Mucosa of stomach (tissue), 1 donor: ENCODE measurements around the gene LSM6.

ENCODE experiments used
- H3K27me3 ChIP-seq: one replicate; pipeline ENCODE4 v1.7.0; 2013; ENCODE audit warnings: mild to moderate bottlenecking, low read length; ENCODE audit not compliant: control insufficient read depth, insufficient read depth
- H3K36me3 ChIP-seq: one replicate; pipeline ENCODE4 v1.7.0; 2013; ENCODE audit warnings: low read length; ENCODE audit not compliant: control insufficient read depth, insufficient read depth
- H3K4me1 ChIP-seq: one replicate; pipeline ENCODE4 v1.7.0; 2013; ENCODE audit warnings: mild to moderate bottlenecking, low read length; ENCODE audit not compliant: control insufficient read depth, insufficient read depth
- H3K4me3 ChIP-seq: one replicate; pipeline ENCODE4 v1.7.0; 2013; ENCODE audit warnings: low read length
- H3K9ac ChIP-seq: one replicate; pipeline ENCODE4 v1.7.0; 2013; ENCODE audit warnings: mild to moderate bottlenecking, low read length, moderate library complexity
- H3K9me3 ChIP-seq: one replicate; pipeline ENCODE4 v1.7.0; 2013; ENCODE audit warnings: mild to moderate bottlenecking, low read length, moderate library complexity; ENCODE audit not compliant: control insufficient read depth
- donor health status: Pancreatic carcinoma.

The LSM6 gene

DNA sequence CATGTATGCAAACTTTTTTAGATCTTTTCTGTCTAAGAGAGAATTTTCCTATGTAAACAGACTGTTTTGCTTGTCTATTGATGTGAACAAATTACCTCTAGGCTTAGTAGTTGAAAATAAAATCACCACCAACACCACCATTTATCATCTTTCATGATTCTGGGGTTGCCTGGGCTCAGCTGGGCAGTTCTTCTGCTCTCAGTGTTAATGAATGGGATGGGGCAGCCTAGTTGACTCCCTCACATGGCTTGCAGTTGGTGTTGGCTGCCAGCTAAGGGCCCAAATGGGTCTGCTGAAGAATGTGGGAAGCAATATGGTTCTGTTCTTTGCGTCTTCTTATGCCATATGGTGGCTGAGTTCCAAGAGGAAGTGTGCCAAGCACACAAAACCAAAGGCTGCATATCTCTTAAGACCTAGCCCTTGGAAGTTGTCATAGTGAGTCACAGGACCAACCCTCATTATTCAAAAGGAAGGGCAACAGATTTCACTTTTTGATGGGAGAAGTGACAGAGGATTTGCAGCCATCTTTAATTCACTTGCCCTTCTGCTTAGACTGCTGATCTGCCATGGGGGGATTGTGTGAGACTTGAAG lies 56.7 kb downstream of the LSM6 start:
- peaks cover 14% of the 10 kb centered on the region for H3K4me1 ChIP-seq
- H3K9me3 ChIP-seq: no peaks in the 10 kb centered on the region
- H3K9ac ChIP-seq: no peak overlapping the region
- no peaks in the 10 kb centered on the region for H3K36me3 ChIP-seq
- no peaks in the 10 kb centered on the region for H3K27me3 ChIP-seq
- no peak overlapping the region for H3K4me3 ChIP-seq

DNA sequence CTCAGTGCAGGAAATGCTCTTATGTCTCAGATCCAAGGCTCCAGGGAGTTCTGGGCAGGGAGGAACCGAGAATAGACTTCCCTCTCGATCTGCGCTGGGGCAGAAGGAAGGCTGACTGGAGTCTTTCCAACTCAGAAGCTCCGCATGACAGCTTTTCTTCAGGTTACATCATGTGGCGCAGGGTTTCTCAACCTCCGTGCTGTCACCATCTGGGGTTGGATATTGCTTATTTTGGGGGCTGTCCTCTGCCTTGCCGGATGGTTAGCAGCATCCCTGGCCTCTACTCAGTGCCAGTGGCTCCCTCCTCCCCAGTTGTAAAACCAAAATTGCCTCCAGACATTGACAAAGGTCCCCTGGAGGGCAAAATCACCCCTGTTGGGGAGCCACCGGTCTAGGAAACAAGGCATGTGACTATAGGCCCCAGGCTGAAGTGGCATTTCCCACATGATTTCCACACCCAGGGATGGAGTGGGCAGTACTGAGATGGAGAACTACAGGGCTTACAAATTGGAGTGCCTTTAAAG lies 60.2 kb downstream of the LSM6 start:
- no peaks in the 10 kb centered on the region for H3K36me3 ChIP-seq
- H3K27me3 ChIP-seq: no peaks in the 10 kb centered on the region
- peaks cover 14% of the 10 kb centered on the region for H3K4me1 ChIP-seq
- no peaks in the 10 kb centered on the region for H3K9me3 ChIP-seq
- no peak overlapping the region for H3K9ac ChIP-seq
- no peak overlapping the region for H3K4me3 ChIP-seq

DNA sequence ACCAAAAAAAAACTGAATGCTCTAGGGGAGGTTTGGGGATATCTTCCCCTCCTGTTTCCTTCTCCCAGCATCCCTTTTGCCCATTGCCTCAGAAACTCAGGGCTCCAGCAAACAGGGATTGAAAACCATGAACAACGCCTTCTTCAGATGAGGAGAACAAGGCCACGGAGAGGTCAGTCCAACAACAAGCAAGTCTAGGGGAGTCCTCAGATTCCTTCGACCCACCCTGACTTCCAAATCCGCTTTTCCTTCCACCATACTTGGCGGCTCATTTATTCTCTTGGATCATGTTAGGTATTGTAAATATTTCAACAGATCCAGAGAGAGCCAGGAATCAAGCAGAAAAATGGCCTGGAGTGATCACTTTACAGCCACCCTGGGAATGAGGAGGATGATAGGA lies 60.7 kb downstream of the LSM6 start:
- H3K27me3 ChIP-seq: no peaks in the 10 kb centered on the region
- H3K36me3 ChIP-seq: no peaks in the 10 kb centered on the region
- peaks cover 19% of the 10 kb centered on the region for H3K4me1 ChIP-seq
- no peak overlapping the region for H3K9ac ChIP-seq
- H3K4me3 ChIP-seq: no peak overlapping the region
- no peaks in the 10 kb centered on the region for H3K9me3 ChIP-seq

DNA sequence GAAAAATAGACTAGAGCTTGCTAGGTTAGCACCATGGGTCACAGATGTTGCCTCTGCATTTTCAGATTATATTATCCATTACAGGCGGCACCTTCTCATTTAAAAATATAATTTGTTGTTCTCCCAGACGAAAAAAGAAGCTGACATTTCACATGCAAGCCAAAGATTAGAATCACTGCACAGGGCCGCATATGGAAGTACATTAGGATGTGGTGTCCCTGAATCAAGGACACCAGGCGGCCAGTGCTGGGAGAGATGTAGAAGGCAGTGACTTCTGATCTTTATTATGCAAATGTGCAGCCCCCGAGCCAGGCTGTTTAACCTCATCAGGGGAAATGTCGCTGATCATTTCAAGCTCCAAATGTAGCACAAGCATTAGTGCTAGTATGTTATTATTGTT lies 61.6 kb downstream of the LSM6 start:
- Histone ChIP-seq H3K9ac (no peak overlapping the region), H3K36me3 (no peaks in the 10 kb centered on the region), H3K4me3 (no peak overlapping the region), H3K27me3 (no peaks in the 10 kb centered on the region), H3K9me3 (no peaks in the 10 kb centered on the region), H3K4me1 (peaks cover 25% of the 10 kb centered on the region)

DNA sequence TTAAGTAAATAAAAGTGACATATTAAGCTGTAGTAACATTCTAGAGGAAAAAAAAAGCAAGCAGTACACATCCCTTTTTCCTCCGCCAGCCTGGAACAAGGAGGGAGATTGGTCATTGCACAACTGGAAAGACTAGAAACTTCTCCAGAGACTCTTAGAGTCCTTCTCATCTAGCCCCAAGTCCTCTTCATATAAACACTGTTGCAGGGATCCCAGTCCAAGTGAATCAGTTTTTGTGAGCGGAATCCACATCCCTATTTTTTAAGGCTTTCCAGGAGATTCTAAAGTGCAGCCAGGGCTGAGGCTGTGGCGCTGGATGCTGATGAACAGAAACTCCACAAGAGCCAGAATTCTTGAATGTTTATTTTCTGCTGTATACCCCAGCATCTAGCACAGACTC lies 62.6 kb downstream of the LSM6 start:
- no peak overlapping the region for H3K9ac ChIP-seq

More for the DNA sequence above, 62.6 kb downstream of the LSM6 start:
- Histone ChIP-seq H3K36me3 (no peaks in the 10 kb centered on the region), H3K27me3 (no peaks in the 10 kb centered on the region), H3K4me3 (no peak overlapping the region), H3K9me3 (no peaks in the 10 kb centered on the region), H3K4me1 (peaks cover 29% of the 10 kb centered on the region)
